Liver (tissue), 9 donors: ENCODE measurements around the gene MAPRE2. TPM values are rescaled to one million over a fixed set of nuclear protein-coding genes. Genes with fewer than 3 reads are reported as not detected.
A peak's percentile ranks its signal among the peaks of the same experiment; 100 is the strongest.

Experiments
- DNase-seq: peaks from one replicate; pipeline ENCODE4 v3.0.0-alpha.2; 2017; ENCODE audit warnings: low spot score
- H3K27ac ChIP-seq, 2 donors: one replicate each; pipeline ENCODE4 v1.7.0; 2013; ENCODE audit warnings: inconsistent platforms in 2 of 2, low read length in 2 of 2, control low read depth in 1 of 2, low read depth in 1 of 2, mild to moderate bottlenecking in 1 of 2
- H3K27me3 ChIP-seq, 4 donors: one replicate each; pipeline versions ENCODE4 v1.6.1 to v1.7.0; 2013; ENCODE audit warnings: low read length in 3 of 4, inconsistent platforms in 1 of 4, mild to moderate bottlenecking in 1 of 4, moderate library complexity in 1 of 4; ENCODE audit not compliant: control insufficient read depth in 4 of 4, insufficient read depth in 4 of 4
- H3K36me3 ChIP-seq, 4 donors: one replicate each; pipeline versions ENCODE4 v1.6.1 to v1.7.0; 2013; ENCODE audit warnings: low read length in 3 of 4, mild to moderate bottlenecking in 3 of 4, low read depth in 1 of 4, moderate library complexity in 1 of 4; ENCODE audit not compliant: control insufficient read depth in 4 of 4, insufficient read depth in 3 of 4
- H3K4me1 ChIP-seq, 4 donors: one replicate each; pipeline versions ENCODE4 v1.6.1 to v1.7.0; 2013; ENCODE audit warnings: low read length in 3 of 4, mild to moderate bottlenecking in 3 of 4, moderate library complexity in 1 of 4; ENCODE audit not compliant: control insufficient read depth in 4 of 4, insufficient read depth in 4 of 4
- H3K4me3 ChIP-seq, 3 donors: one replicate each; pipeline versions ENCODE4 v1.6.1 to v1.7.0; 2013; ENCODE audit warnings: low read length in 3 of 3, control low read depth in 1 of 3, low read depth in 1 of 3, mild to moderate bottlenecking in 1 of 3
- H3K9ac ChIP-seq, 2 donors: one replicate each; pipeline ENCODE4 v1.7.0; 2013; ENCODE audit warnings: low read length in 2 of 2, mild to moderate bottlenecking in 2 of 2, moderate library complexity in 2 of 2, control low read depth in 1 of 2, low read depth in 1 of 2
- H3K9me3 ChIP-seq, 4 donors: one replicate each; pipeline versions ENCODE4 v1.6.1 to v1.7.0; 2013; ENCODE audit warnings: low read length in 3 of 4; ENCODE audit not compliant: control insufficient read depth in 4 of 4
- ATF3 ChIP-seq: IDR thresholded peaks from 2 replicates; pipeline ENCODE4 v1.6.1; 2016; ENCODE audit warnings: antibody characterized with exemption
- EGR1 ChIP-seq, 2 donors: IDR thresholded peaks; 2 replicates each; pipeline ENCODE4 v1.6.1; 2016 to 2018; ENCODE audit warnings: antibody characterized with exemption in 2 of 2, low read depth in 2 of 2
- FOXA2 ChIP-seq: IDR thresholded peaks from 2 replicates; pipeline ENCODE4 v1.6.1; 2016; ENCODE audit warnings: antibody characterized with exemption
- GABPA ChIP-seq, 2 donors: IDR thresholded peaks in 1 of 2; conservative IDR thresholded peaks in 1 of 2; 2 replicates each; pipeline ENCODE4 v1.6.1; 2016; ENCODE audit warnings: antibody characterized with exemption in 2 of 2, mild to moderate bottlenecking in 1 of 2, moderate library complexity in 1 of 2
- HNF4A ChIP-seq, 2 donors: conservative IDR thresholded peaks; 2 replicates each; pipeline ENCODE4 v1.6.1; 2016; ENCODE audit warnings: antibody characterized with exemption in 2 of 2, mild to moderate bottlenecking in 2 of 2
- HNF4G ChIP-seq: IDR thresholded peaks from 2 replicates; pipeline ENCODE4 v1.6.1; 2016; ENCODE audit warnings: antibody characterized with exemption
- JUND ChIP-seq, 2 donors: IDR thresholded peaks; 2 replicates each; pipeline ENCODE4 v1.6.1; 2016; ENCODE audit warnings: antibody characterized with exemption in 2 of 2
- NR2F2 ChIP-seq: IDR thresholded peaks from 2 replicates; pipeline ENCODE4 v1.6.1; 2016; ENCODE audit warnings: antibody characterized with exemption
- RAD21 ChIP-seq, 2 donors: IDR thresholded peaks; 2 replicates each; pipeline ENCODE4 v1.6.1; 2016; ENCODE audit warnings: antibody characterized with exemption in 2 of 2, mild to moderate bottlenecking in 2 of 2
- RXRA ChIP-seq, 2 donors: IDR thresholded peaks; 2 replicates each; pipeline ENCODE4 v1.6.1; 2017 to 2018; ENCODE audit warnings: antibody characterized with exemption in 2 of 2, mild to moderate bottlenecking in 1 of 2
- TAF1 ChIP-seq: conservative IDR thresholded peaks from 2 replicates; pipeline ENCODE4 v1.6.1; 2016; ENCODE audit warnings: antibody characterized with exemption, mild to moderate bottlenecking
- YY1 ChIP-seq: IDR thresholded peaks from 2 replicates; pipeline ENCODE4 v1.6.1; 2016; ENCODE audit warnings: antibody characterized with exemption, mild to moderate bottlenecking
- WGBS: extraction: QIAGEN DNeasy Blood & Tissue Kit; methylation state at CpG from one replicate; pipeline ENCODE4 v1.1.7; 2013; 5-methylcytosine and 5-hydroxymethylcytosine counted together
- polyA plus RNA-seq, 2 donors: library from polyadenylated mRNA; stranded (reverse) in 1 of 2; unstranded in 1 of 2; fragments of 200-250 nt in 1 of 2; fragments of >200 nt in 1 of 2; fragmentation: Nextera tagmentation in 1 of 2; extraction: Ambion mirVana in 1 of 2; gene quantifications; one replicate each; pipeline versions ENCODE4 v1.2.1 to v1.2.3, GENCODE V29; 2013 to 2015
- total RNA-seq, 2 donors: library from RNA; depleted of rRNA; stranded (reverse); fragments of >200 nt; gene quantifications; one replicate each; pipeline ENCODE4 v1.2.3, GENCODE V29; 2014
- TF ChIP-seq, protein P1 (sequence below): IDR thresholded peaks from 2 replicates; pipeline ENCODE4 v1.6.1; 2016; ENCODE audit warnings: antibody characterized with exemption
- TF ChIP-seq, protein P2 (sequence below): IDR thresholded peaks from 2 replicates; pipeline ENCODE4 v1.6.1; 2016; ENCODE audit warnings: antibody characterized with exemption, mild to moderate bottlenecking
- TF ChIP-seq, protein P3 (sequence below): IDR thresholded peaks from 2 replicates; pipeline ENCODE4 v1.6.1; 2016; ENCODE audit warnings: antibody characterized with exemption
- TF ChIP-seq, protein P4 (sequence below): fragments of 150-350 bp; IDR thresholded peaks from 2 replicates; pipeline ENCODE4 v1.5.1; 2017; ENCODE audit warnings: improper control_type of control experiment, low read depth, low read length; ENCODE audit not compliant: missing input control
- donor health status: healthy.
- donor health status: healthy.
- donor health status: healthy.
- donor health status: healthy.
- donor health status: healthy.

The MAPRE2 gene
- total and polyA plus RNA-seq, 4 donors = 7.9 to 12.8 (median 11.0) TPM

DNA sequence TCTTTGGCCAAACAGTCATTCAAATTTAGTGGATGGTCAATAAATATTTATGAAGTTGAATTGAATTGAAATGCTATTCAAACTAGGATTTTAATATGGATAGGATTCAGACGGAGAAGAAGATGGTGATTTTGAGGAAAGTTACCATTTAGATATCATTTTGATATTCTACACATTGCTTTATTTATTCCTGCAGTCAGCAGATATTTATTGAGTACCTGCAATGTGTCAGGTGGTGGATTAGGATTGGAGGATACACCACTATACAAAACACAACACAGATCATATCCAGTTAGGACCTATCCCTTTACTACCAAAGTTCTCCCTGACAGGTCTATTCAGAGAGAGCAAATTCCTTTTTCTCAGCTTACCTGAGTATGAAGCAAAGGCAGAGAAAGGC is 38.8 kb downstream of the MAPRE2 start:
- no peak overlapping the region for H3K9ac ChIP-seq
- TF ChIP-seq HNF4G (no peak), EGR1 (IDR thresholded peaks at IDR 0.05; ENCODE audit: low read depth in 2 of 2) (no peak), HNF4A (conservative IDR thresholded peaks at IDR 0.05) (no peak), YY1 (no peak), JUND (IDR thresholded peaks at IDR 0.05) (no peak), ATF3 (no peak), FOXA2 (no peak), NR2F2 (no peak), RXRA (IDR thresholded peaks at IDR 0.05) (no peak)
- TF ChIP-seq, protein P1, sequence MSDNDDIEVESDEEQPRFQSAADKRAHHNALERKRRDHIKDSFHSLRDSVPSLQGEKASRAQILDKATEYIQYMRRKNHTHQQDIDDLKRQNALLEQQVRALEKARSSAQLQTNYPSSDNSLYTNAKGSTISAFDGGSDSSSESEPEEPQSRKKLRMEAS = no peak
- TF ChIP-seq, protein P2, sequence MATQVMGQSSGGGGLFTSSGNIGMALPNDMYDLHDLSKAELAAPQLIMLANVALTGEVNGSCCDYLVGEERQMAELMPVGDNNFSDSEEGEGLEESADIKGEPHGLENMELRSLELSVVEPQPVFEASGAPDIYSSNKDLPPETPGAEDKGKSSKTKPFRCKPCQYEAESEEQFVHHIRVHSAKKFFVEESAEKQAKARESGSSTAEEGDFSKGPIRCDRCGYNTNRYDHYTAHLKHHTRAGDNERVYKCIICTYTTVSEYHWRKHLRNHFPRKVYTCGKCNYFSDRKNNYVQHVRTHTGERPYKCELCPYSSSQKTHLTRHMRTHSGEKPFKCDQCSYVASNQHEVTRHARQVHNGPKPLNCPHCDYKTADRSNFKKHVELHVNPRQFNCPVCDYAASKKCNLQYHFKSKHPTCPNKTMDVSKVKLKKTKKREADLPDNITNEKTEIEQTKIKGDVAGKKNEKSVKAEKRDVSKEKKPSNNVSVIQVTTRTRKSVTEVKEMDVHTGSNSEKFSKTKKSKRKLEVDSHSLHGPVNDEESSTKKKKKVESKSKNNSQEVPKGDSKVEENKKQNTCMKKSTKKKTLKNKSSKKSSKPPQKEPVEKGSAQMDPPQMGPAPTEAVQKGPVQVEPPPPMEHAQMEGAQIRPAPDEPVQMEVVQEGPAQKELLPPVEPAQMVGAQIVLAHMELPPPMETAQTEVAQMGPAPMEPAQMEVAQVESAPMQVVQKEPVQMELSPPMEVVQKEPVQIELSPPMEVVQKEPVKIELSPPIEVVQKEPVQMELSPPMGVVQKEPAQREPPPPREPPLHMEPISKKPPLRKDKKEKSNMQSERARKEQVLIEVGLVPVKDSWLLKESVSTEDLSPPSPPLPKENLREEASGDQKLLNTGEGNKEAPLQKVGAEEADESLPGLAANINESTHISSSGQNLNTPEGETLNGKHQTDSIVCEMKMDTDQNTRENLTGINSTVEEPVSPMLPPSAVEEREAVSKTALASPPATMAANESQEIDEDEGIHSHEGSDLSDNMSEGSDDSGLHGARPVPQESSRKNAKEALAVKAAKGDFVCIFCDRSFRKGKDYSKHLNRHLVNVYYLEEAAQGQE = no peak
- TF ChIP-seq, protein P3, sequence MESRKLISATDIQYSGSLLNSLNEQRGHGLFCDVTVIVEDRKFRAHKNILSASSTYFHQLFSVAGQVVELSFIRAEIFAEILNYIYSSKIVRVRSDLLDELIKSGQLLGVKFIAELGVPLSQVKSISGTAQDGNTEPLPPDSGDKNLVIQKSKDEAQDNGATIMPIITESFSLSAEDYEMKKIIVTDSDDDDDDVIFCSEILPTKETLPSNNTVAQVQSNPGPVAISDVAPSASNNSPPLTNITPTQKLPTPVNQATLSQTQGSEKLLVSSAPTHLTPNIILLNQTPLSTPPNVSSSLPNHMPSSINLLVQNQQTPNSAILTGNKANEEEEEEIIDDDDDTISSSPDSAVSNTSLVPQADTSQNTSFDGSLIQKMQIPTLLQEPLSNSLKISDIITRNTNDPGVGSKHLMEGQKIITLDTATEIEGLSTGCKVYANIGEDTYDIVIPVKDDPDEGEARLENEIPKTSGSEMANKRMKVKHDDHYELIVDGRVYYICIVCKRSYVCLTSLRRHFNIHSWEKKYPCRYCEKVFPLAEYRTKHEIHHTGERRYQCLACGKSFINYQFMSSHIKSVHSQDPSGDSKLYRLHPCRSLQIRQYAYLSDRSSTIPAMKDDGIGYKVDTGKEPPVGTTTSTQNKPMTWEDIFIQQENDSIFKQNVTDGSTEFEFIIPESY = no peak
- TF ChIP-seq, protein P4, sequence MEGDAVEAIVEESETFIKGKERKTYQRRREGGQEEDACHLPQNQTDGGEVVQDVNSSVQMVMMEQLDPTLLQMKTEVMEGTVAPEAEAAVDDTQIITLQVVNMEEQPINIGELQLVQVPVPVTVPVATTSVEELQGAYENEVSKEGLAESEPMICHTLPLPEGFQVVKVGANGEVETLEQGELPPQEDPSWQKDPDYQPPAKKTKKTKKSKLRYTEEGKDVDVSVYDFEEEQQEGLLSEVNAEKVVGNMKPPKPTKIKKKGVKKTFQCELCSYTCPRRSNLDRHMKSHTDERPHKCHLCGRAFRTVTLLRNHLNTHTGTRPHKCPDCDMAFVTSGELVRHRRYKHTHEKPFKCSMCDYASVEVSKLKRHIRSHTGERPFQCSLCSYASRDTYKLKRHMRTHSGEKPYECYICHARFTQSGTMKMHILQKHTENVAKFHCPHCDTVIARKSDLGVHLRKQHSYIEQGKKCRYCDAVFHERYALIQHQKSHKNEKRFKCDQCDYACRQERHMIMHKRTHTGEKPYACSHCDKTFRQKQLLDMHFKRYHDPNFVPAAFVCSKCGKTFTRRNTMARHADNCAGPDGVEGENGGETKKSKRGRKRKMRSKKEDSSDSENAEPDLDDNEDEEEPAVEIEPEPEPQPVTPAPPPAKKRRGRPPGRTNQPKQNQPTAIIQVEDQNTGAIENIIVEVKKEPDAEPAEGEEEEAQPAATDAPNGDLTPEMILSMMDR = no peak
- H3K9me3 ChIP-seq = no peaks in the 10 kb centered on the region
- H3K4me1 ChIP-seq = peaks cover 4 to 15% (median 10%) of the 10 kb centered on the region in 4 donors
- H3K4me3 ChIP-seq = no peak overlapping the region
- no peaks in the 10 kb centered on the region for H3K27me3 ChIP-seq
- no peaks in the 10 kb centered on the region for H3K36me3 ChIP-seq
- 96% methylated on average over 1 of the region's 1 CpG for WGBS
- H3K27ac ChIP-seq = no peak overlapping the region
- no peak for DNase-seq

GRCh38 chr18:35083174-35083712 is 42.0 kb downstream of the MAPRE2 start:
- H3K9me3 ChIP-seq = no peaks in the 10 kb centered on the region
- H3K4me1 ChIP-seq = peaks cover 4 to 27% (median 17%) of the 10 kb centered on the region in 4 donors
- no peak overlapping the region for H3K9ac ChIP-seq
- DNase-seq = no peak
- no peak overlapping the region for H3K4me3 ChIP-seq
- peak overlapping the region; percentile 40 to 49 for H3K27ac ChIP-seq
- no peak for TF ChIP-seq YY1
- TF ChIP-seq, protein P3 = no peak
- TF ChIP-seq HNF4A (conservative IDR thresholded peaks at IDR 0.05) = no peak
- TF ChIP-seq RAD21 (IDR thresholded peaks at IDR 0.05) = no peak
- no peak for TF ChIP-seq EGR1 (IDR thresholded peaks at IDR 0.05; ENCODE audit: low read depth in 2 of 2)
- no peak for TF ChIP-seq JUND (IDR thresholded peaks at IDR 0.05)
- no peak for TF ChIP-seq TAF1
- no peak for TF ChIP-seq ATF3
- no peak for TF ChIP-seq NR2F2
- TF ChIP-seq GABPA (IDR thresholded peaks at IDR 0.05 in 1 of 2, conservative IDR thresholded peaks at IDR 0.05 in 1 of 2) = no peak
- TF ChIP-seq, protein P4 = no peak
- WGBS = 93% methylated on average over 3 of the region's 3 CpGs
- no peaks in the 10 kb centered on the region for H3K36me3 ChIP-seq
- H3K27me3 ChIP-seq = no peaks in the 10 kb centered on the region
